GM18870 (cell line): ENCODE results near the gene MTHFSD.

Experiments used
- ATAC-seq: cut with Tn5 transposase; IDR thresholded peaks from one replicate; pipeline ENCODE4 v1.9.1; 2021; ENCODE audit warnings: moderate library complexity; ENCODE audit not compliant: unreplicated experiment

Gene MTHFSD

DNA sequence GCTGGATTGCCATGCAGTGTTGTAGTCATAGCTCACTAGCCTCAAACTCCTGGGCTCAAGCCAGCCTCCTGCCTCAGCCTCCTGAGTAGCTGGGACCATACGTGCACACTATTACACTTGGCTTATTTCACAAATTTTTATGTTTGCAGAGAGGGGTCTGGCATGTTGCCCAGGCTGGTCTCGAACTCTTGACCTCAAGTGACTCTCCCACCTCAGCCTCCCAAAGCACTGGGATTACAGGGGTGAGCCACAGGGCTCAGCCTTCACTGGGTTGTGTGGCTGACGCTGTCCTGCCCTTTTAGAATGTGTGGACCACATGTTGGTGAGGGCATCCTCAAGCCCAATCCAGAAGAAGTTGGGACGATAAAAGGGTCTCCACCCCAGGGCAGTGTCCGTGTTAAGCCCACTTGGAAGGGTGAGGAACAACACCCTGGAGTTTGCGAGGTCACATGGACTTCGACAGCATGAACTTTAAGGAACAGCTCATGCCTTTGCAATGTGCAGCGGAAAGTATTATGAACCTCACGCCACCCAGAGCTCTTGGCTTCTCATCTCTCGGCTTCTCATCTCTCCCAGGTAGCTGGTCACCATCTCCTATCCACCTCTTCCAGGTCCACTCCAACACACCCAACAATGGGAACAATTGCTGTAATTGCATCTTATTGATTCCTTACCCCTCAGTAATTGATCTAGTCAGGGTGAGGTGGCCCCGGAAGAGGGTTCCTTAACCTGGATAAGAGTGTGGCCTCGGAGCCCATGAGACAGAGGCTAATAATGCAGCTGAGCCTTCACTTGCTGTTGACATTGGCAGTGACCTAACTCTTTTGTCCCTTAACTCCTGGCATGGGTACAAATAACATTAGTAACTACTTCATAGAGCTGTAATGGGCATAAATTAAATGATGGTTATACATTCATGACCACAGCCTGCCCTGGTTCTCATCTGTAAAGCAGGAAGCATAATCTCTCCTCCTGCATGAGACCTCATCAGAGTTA, 30.0 kb upstream of the MTHFSD start:
- ATAC-seq, result no peak

DNA sequence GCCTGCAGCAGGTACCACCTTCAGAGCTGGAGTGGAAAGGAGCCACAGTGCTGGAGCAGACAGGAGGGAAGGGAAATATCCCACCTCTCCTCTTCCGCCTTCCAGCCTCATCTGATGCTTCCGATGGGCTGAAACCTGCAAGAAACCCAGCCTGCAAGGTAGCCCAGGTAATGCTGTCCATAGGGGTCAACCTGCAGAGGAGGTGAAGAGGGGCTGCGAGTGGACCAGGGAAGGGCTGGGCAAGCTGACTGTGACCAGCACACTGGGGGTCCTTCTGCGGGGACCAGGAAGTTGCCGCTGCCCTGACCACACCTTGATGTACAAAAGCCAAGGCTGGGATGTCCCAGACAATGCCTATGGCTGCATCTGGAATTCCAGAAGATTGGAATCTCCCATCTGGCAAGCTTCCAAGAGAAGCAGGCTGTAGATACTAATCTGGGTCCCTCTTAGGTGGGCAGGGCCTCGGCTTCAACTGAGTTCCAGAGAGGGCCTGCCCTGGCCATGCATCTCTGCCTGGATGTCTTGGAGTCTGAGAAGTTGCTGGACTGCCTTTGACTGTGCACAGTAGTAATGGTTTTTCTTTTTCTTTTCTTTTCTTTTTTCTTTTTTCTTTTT, 29.1 kb upstream of the MTHFSD start:
- no peak for ATAC-seq

DNA sequence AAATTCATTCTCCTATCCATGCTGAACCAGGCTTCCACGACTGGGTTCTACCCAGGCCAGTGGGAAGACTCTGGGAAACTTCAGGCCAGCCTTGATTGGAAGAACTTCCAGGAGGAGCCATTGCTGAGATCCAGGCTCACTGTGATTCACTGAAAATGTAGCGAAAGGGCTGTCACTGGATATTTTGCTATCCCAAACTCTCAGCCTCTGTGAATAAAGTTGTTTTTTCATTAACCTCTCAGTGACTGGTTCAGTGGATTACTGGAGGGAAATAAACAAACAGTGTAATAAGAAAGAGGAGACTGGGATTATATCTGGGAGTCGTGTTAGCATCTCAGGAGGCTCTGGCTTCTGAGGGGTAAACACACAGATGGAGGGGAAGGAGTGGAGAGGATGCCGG, 26.4 kb upstream of the MTHFSD start:
- no peak for ATAC-seq

DNA sequence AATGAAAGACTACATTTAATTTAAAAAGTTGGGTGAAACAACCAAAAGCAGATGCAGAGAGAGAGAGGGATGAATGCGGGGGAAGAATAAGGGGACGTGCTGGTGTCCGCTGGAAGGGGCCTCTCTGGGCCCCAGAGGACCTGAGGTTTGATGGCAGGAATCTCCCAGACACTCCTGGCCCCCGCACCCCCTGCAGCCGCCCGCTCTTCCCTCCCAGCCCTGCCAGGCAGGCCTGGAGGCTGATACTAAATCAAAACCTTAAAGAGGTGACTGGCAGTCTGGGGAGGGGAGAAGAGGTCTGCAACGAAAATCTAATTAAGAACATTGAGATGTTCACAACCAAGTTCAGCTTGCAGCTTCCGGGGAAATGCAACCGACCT, 25.7 kb upstream of the MTHFSD start:
- no peak for ATAC-seq

DNA sequence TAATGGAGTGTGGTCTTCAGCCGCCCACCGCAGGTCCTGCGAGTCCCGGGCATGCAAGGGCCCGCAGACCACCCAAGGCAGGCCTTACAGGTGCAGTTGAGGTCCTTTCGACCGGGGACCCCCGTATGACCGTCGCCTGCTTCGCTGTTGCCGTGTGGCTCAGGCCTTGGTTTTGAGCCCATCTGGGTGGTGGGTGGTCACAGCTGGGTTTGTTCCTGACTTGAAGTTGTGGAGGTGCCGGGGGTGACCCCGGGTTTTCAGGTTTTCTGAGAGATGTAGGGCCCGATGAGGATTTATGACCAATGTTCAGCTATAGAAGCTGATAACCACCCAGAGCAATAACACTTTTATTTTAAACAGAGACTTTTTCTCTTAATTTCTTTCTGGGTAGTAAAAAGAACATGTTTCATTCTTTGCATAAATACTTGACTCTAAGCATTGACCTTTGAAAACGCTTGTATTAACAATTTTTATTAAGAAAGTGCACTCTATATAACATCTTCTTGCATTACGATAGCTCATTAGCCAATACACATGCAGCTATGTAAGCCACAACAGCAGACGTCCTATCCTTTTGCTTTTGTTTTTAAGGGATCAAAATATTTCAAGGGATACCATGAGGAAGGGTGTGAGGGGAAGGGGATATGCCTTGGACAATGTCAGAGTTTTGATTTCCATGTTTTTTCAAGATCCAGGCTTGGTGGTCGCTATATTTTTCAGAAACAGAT, 25.2 kb upstream of the MTHFSD start:
- ATAC-seq, result no peak

DNA sequence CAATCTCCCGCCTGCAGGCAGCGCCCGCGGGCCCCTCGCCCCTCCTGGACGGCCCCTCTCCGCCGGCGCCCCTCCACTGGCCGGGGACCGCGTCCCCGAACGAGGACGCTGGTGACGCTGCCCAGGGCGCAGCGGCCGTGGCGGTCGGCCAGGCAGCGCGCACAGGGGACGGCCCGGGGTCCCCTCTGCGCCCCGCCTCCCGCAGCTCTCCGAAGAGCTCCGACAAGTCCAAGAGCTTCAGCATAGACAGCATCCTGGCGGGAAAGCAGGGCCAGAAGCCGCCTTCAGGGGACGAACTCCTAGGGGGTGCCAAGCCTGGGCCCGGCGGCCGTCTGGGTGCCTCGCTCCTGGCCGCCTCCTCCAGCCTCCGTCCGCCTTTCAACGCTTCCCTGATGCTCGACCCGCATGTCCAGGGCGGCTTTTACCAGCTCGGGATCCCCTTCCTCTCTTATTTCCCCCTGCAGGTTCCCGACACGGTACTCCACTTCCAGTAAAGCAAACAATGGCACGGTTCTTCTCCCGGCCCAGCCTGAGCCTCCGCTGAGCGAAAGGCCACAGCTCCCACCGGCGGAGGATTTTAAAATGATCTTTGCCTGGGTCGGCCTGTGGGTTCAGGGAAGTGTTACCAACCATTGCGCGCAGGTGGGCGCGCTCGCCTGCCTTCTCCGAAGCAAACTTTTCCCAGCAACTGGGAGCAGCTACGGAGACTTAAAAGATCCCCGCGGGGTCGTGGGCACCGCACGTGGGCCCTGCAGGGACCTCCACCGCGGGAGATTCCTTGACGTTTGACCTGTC, 24.4 kb upstream of the MTHFSD start:
- ATAC-seq, result no peak

DNA sequence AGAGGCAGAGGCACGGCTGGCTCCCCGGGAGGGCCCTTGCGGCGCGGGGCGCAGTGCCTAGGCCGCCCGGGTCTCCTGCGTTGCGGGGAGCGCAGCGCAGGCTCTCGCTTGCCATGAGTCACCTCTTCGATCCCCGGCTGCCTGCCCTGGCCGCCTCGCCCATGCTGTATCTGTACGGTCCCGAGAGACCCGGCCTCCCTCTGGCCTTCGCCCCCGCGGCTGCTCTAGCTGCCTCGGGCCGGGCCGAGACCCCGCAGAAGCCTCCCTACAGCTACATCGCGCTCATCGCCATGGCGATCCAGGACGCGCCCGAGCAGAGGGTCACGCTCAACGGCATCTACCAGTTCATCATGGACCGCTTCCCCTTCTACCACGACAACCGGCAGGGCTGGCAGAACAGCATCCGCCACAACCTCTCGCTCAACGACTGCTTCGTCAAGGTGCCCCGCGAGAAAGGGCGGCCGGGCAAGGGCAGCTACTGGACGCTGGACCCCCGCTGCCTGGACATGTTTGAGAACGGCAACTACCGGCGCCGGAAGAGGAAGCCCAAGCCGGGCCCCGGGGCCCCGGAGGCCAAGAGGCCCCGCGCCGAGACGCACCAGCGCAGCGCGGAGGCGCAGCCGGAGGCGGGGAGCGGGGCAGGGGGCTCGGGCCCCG, 23.7 kb upstream of the MTHFSD start:
- no peak for ATAC-seq

DNA sequence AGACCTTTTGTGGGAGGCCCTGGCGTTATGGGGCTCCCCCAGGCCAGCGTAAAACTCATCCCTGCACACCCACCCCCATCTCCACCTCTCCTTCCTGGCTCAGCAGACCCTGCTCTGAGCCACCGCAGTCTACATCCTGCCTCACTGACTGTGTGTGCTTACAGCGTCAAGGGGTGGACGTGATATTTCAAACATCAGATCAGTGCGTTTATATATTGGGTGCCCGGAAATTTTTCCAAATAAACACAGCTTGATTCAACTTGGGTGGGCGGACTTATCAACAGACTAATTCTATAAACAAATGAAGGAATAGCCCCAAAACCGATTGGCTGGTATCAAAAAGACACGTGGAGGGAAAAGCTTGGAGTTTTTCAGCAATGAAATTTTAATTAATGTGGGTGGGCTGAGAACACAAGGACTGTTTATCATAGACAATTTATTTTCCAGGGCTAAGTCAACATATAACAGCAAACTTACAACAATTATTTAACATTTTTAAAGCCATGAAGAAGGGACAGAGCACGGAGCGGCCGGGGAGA, 23.1 kb upstream of the MTHFSD start, which contains the start of gene FOXL1:
FOXL1 (plus strand) TSS at position 489 of the 539 bp plus-strand sequence. CDS start 175 bp downstream, outside the sequence.
- no peak for ATAC-seq

DNA sequence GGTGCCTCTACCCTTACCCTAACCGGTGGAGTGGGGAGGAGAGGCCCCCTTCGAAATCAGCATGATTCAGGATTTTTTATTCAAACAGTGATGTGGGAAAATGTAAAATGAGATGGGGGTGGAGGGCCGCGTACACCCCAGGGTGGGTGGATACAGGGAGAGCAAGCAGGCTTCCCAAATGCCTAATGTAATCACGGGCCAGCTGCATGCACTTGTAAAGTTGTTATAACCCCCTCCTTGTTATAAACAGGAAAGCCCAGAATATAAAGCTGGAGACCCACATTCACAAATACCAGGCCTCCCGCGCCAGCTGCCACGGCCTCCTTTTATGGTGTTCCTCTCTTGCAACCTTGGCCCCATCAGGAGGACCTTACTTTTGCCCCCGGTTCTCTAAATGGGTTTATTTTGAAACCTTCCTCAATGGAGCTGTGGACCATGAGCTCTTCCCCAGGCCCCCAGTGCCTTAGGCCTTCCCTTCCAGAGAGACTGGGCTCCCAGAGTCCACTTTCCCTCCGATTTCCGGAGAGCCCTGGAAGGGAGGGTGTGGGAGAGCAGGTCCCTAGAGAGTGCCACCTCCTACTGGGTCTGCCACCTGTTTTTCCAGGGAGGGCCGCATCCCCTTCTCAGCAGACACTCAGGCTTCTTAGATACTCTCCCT, 22.4 kb upstream of the MTHFSD start:
- no peak for ATAC-seq

DNA sequence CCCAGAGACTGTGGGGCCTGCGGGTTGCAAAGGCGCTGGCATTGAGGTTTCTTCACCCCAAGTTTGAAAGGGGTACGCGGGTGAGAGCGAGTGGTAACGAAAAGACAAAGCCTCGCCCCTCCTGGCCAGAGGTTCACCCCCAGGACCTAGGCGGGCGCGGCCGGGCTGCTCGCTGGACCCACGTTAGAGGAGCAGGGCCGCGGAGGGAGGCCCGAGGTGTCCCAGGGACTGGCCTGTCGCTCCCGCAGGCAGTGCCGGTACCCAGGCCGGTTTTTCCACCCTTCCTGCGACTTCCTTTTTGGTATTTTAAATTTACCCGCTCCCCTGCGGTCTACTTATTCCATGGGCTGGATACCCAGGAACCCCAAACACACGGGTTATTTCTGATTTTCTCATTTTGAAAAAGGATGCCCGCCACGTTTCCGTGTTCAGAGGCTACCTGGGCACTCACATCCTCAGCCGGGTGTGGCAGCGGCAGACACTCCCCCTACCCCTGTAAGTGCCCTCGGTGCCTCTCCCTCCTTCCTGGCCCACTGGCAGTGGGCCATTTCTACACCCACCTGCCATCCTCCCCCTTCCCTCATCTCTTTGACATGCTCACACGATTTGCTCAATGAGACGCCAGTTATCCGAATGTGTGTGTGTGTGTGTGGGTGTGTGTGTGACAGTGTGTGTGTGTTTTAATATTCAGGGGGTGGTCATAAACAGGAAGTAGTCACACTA, 21.7 kb upstream of the MTHFSD start:
- ATAC-seq, result no peak

DNA sequence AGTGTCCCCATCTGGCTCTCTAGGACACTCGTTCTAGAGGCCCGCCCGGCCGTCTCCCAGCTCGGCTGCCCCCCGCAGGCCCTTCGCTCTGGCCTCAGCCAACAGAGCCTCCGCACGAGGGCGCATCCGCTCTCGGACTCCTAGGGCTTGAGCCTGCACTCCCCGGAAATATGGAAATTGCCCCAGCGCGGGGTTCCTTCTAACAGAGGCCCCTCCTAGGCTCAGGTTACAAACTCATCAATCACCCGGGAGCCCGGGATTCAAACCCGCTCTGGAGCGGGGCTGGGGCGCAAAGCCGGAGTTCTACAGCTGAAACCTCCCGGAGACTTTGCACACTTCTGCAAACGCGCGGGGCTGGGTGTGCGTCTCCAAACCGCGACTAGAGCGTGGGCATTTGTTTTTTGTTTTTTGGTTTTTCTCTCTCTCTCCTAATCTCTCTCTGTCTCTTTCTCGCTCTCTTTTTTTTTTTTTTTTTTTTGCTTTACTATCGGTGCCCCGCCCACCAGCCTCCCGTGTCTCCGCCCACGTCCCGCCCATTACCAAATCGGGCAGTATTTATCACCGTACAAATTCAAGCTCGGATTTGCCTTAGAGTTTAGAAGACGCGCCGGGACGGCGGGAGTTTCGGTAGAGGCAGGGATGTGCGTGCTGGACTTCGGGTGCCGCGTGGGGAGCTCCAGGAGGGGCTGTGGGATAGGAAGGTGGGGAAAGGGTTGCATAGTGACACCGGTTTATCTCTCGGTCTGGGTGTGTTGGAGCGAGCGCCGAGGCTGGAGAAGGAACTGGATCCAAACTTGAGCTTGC, 20.9 kb upstream of the MTHFSD start:
- ATAC-seq, result no peak

DNA sequence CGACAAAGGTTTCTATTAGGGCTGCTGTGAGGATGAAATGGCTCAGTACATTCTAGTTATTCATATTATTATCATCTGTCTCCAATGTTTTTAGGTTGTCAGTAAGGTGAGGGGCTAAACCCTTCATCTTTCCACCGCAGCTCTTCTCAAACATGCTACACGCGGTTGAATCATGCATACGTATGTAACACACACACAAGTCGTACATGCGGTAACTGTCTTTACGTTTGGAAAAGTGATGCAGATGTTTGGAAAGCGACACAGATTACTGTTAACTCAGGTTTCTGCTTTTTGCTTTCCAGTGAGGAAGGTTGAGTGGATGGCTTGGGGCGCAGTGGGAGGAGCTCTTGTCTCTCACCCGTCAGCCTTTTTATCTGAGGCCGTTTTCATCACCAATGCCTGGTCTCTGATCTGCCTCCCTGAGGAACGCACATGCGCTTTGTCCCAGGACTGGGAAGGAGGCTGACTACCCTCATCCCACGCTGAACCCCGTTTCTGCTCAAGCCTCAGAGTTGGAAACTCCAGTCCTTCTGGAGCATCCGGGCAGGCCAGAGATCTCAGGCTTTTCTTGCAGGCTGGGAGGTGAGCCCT, 20.2 kb upstream of the MTHFSD start:
- no peak for ATAC-seq

DNA sequence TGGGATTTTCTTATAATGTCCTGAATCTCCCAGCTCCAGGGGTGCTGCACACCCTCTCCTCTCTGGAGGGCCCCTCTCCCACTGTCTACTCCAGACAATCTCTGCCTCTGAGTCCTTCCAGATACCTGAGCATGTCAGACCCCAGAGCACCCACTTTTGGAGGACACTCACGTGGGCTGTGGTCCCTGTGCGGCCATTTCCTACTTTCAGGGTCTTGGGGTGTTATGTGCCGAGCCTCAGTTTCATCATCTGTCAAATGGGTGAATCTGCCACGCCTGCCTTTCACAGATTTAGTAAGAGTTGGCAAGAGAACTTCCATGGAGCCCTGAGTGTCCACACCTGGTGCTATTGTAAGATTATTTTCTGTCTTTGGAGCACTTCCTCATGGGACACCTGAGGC, 19.6 kb upstream of the MTHFSD start:
- no peak for ATAC-seq

DNA sequence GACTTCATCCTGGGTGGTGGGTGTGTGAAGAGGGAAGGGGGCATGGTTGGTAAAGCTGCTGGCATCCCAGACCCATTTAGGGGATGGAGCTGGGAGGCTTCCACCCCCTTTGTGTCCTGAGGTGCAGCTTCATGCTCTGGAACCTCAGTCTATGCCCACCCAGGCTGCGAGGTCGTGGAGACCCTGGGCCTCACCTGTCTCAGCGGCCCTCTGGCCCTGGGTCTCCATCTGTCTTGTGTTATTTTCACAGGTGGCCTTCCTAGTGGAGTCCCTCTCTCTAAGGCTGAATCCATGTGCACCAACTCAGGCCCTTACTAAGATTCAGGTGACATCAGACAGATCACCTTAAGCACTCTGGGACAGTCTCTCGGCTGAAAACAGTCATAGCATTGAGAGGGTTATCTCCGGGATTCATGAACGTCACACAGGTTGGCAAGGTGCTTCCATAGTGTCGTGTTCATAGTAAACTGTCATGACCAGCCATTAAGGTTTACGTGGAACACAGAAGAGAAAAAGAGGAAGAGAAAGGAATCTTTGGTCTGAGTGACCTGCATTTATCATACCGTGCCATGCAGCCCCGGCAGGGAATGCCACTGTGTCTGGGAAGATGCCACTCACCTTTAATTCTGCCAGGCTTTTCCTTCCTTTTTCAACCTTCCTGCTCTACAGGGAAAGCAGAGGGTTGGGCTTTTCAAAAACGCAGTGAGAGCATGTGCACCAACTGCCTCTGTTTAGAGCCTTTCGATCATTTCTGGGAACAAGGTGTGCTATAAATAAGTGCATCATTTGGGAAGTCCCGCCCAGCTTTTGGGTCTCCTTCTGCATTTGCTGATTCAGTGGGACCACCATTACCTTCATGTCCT, 18.8 kb upstream of the MTHFSD start:
- ATAC-seq, result no peak

DNA sequence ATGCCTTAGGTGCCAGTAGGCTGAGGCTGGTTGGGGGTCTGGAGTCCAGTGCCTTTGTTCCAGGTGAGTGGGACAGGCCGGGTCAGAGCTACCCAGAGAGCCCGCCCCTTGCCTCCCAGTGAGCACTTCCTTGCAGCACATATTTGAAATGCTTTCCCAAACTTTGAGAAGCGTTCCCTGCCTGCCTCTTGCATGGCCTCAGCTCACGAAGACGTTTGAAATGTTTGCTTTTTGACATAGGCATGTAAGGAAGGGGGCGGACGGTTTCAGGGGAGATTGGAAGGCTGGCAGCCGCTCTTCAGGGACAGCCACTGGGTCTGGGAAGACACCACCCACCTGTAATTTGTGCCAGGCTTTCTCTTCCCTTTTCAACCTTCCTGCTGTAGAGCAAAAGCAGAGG, 18.2 kb upstream of the MTHFSD start:
- no peak for ATAC-seq

DNA sequence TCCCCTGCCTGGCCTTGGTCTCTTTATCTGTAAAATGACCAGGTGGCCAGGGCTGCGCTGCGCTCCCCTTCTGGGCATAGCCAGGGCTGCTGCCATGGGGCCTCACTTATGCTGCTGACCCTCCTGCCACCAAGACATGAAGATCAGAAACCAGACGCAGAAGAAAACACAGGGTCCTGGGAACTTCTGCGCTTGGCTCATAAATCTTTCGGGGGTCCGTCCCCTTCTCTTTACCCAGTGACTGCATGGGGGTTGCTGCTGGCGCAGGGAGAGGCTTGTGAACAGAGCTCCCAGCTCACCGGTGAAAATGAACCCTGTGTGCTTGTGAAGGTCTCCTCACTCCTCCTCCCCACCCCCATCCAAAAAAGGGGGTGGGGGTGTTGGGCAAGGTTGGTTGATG, 17.6 kb upstream of the MTHFSD start:
- no peak for ATAC-seq

DNA sequence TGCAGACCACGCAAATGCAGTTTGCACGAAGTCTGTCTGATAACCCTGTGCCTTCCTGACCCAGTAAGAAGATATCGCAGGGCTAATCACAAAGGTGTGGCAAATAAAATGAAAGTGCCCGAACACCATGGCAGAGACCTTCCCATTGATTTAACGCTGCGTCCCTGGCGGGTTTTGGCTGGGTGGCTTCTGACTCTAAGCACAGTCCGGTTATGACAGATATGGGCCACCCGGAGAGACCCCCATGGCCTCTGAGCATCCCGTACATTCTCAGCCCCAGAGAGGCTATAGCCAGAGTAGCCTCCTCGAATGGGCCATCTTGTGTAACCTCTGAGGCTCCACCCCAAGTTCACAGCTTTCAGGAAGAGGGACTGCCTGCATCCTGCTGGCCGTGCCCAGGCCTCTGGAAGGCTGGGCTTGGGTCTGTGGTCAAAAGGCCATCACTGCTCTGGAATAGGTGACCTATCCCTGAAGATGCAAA, 17.0 kb upstream of the MTHFSD start:
- ATAC-seq, result no peak
